HCT116 (cell line): Measurements from ENCODE around the gene EPHA10.

ENCODE experiments used
- CEBPB ChIP-seq: IDR thresholded peaks from 2 replicates; pipeline ENCODE4 v1.6.1; 2012; ENCODE audit warnings: low read depth
- CTCF ChIP-seq, 3 experiments: fragments of 200-600 bp in 1 of 3; sonication (generic) in 1 of 3; IDR thresholded peaks in 2 of 3; conservative IDR thresholded peaks in 1 of 3; 2 replicates each; pipeline ENCODE4 v1.5.1; 2012 to 2017; ENCODE audit warnings: low read depth in 2 of 3, low read length in 2 of 3, antibody characterized with exemption in 1 of 3, borderline replicate concordance in 1 of 3, control low read depth in 1 of 3, mild to moderate bottlenecking in 1 of 3, mixed read lengths in 1 of 3, mixed run types in 1 of 3, moderate library complexity in 1 of 3; ENCODE audit not compliant: insufficient read depth in 1 of 3
- EZH2 ChIP-seq: fragments of 200-600 bp; sonication (generic); IDR thresholded peaks from 2 replicates; pipeline ENCODE4 v1.6.1; 2017; ENCODE audit warnings: antibody characterized with exemption, mixed run types
- TF ChIP-seq, protein P1 (sequence below): IDR thresholded peaks from 2 replicates; pipeline ENCODE4 v1.6.1; 2012
- TF ChIP-seq, protein P2 (sequence below): IDR thresholded peaks from 2 replicates; pipeline ENCODE4 v1.6.1; 2012; ENCODE audit warnings: low read depth

- no peak for TF ChIP-seq CTCF (IDR thresholded peaks at IDR 0.05 in 2 of 3, conservative IDR thresholded peaks at IDR 0.05 in 1 of 3; ENCODE audit: borderline replicate concordance in 1 of 3, insufficient read depth in 1 of 3, low read depth in 2 of 3, low read length in 2 of 3)
- no peak for TF ChIP-seq CEBPB
- TF ChIP-seq, protein P1, sequence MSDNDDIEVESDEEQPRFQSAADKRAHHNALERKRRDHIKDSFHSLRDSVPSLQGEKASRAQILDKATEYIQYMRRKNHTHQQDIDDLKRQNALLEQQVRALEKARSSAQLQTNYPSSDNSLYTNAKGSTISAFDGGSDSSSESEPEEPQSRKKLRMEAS: no peak
- TF ChIP-seq, protein P2, sequence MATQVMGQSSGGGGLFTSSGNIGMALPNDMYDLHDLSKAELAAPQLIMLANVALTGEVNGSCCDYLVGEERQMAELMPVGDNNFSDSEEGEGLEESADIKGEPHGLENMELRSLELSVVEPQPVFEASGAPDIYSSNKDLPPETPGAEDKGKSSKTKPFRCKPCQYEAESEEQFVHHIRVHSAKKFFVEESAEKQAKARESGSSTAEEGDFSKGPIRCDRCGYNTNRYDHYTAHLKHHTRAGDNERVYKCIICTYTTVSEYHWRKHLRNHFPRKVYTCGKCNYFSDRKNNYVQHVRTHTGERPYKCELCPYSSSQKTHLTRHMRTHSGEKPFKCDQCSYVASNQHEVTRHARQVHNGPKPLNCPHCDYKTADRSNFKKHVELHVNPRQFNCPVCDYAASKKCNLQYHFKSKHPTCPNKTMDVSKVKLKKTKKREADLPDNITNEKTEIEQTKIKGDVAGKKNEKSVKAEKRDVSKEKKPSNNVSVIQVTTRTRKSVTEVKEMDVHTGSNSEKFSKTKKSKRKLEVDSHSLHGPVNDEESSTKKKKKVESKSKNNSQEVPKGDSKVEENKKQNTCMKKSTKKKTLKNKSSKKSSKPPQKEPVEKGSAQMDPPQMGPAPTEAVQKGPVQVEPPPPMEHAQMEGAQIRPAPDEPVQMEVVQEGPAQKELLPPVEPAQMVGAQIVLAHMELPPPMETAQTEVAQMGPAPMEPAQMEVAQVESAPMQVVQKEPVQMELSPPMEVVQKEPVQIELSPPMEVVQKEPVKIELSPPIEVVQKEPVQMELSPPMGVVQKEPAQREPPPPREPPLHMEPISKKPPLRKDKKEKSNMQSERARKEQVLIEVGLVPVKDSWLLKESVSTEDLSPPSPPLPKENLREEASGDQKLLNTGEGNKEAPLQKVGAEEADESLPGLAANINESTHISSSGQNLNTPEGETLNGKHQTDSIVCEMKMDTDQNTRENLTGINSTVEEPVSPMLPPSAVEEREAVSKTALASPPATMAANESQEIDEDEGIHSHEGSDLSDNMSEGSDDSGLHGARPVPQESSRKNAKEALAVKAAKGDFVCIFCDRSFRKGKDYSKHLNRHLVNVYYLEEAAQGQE: no peak
- TF ChIP-seq EZH2: no peak
Measured at GRCh38 chr1:37718901-37719571, 45.9 kb downstream of the EPHA10 start.
